OCI-LY3 (cell line): Measurements from ENCODE around the gene TENM4.

Experiments
- H2AFZ ChIP-seq: fragments of 200-600, 300-600 bp; shearing (Covaris generic); 2 replicates; pipeline ENCODE4 v1.6.0; 2014; ENCODE audit warnings: antibody characterized with exemption, low read depth, low read length
- H3K27ac ChIP-seq: fragments of 200-600, 300-600 bp; sonication (generic); 2 replicates; pipeline ENCODE4 v1.5.1; 2014; ENCODE audit warnings: mild to moderate bottlenecking, low read length, moderate library complexity, mixed read lengths
- H3K27me3 ChIP-seq: fragments of 200-600, 300-600 bp; sonication (generic); 2 replicates; pipeline ENCODE4 v1.6.1; 2014; ENCODE audit warnings: low read depth, low read length, mixed read lengths
- H3K36me3 ChIP-seq: fragments of 200-600, 300-600 bp; sonication (generic); replicated peaks from 2 replicates; pipeline ENCODE3; 2014; ENCODE audit warnings: low read depth, low read length, mixed read lengths
- H3K4me1 ChIP-seq: fragments of 300-600, 200-600 bp; sonication (generic); 2 replicates; pipeline ENCODE4 v1.6.1; 2014; ENCODE audit warnings: low read length, mixed read lengths
- H3K4me2 ChIP-seq: fragments of 200-600, 300-600 bp; sonication (generic); 2 replicates; pipeline ENCODE4 v1.6.1; 2014; ENCODE audit warnings: low read length, mixed read lengths
- H3K4me3 ChIP-seq: fragments of 300-600, 200-600 bp; sonication (generic); 2 replicates; pipeline ENCODE4 v1.5.1; 2014; ENCODE audit warnings: antibody characterized with exemption, mild to moderate bottlenecking, low read length, moderate library complexity
- H3K79me2 ChIP-seq: fragments of 300-600, 200-600 bp; shearing (Covaris generic); 2 replicates; pipeline ENCODE4 v1.6.1; 2014; ENCODE audit warnings: mild to moderate bottlenecking, low read length, mixed read lengths
- H3K9ac ChIP-seq: fragments of 300-600, 200-600 bp; shearing (Covaris generic); 2 replicates; pipeline ENCODE4 v1.6.0; 2014; ENCODE audit warnings: mild to moderate bottlenecking, low read length, moderate library complexity
- H3K9me3 ChIP-seq: fragments of 200-600, 300-600 bp; shearing (Covaris generic); 2 replicates; pipeline ENCODE4 v1.6.1; 2014; ENCODE audit warnings: low read length, mixed read lengths; ENCODE audit not compliant: insufficient read depth
- H4K20me1 ChIP-seq: fragments of 200-600, 300-600 bp; sonication (generic); 2 replicates; pipeline ENCODE4 v1.6.1; 2016; ENCODE audit warnings: low read length, mixed read lengths; ENCODE audit not compliant: insufficient read depth
- CTCF ChIP-seq: fragments of 200-600, 300-600 bp; sonication (generic); IDR thresholded peaks from 2 replicates; pipeline ENCODE4 v1.5.1; 2014; ENCODE audit warnings: antibody characterized with exemption, low read length, low read depth
- EZH2phosphoT487 ChIP-seq: fragments of 200-600 bp; shearing (Covaris generic); IDR thresholded peaks from 2 replicates; pipeline ENCODE4 v1.6.1; 2018; ENCODE audit warnings: antibody characterized with exemption, mixed run types, low read depth

Gene TENM4

GRCh38 chr11:79033833-79034232, 407.0 kb downstream of the TENM4 start:
- no peak overlapping the region for H3K9ac ChIP-seq
- H3K4me2 ChIP-seq = no peak overlapping the region
- no peaks in the 10 kb centered on the region for H3K79me2 ChIP-seq
- no peaks in the 10 kb centered on the region for H3K4me1 ChIP-seq
- peaks cover 7% of the 10 kb centered on the region; the same call in 1 of the 2 replicates for H4K20me1 ChIP-seq
- no peak overlapping the region for H3K27ac ChIP-seq
- no peak overlapping the region for H2AFZ ChIP-seq
- H3K36me3 ChIP-seq = no peaks in the 10 kb centered on the region
- TF ChIP-seq EZH2phosphoT487 (no peak), CTCF (no peak)
- H3K27me3 ChIP-seq = peaks cover 4% of the 10 kb centered on the region; the same call in 1 of the 2 replicates
- no peaks in the 10 kb centered on the region for H3K9me3 ChIP-seq
- no peak overlapping the region for H3K4me3 ChIP-seq

GRCh38 chr11:79030448-79030847, 410.4 kb downstream of the TENM4 start:
- Histone ChIP-seq H3K79me2 (no peaks in the 10 kb centered on the region), H3K4me2 (no peak overlapping the region), H3K27me3 (peaks cover 18% of the 10 kb centered on the region), H3K9me3 (no peaks in the 10 kb centered on the region), H3K36me3 (no peaks in the 10 kb centered on the region), H3K9ac (no peak overlapping the region), H3K27ac (no peak overlapping the region), H4K20me1 (peaks cover 41% of the 10 kb centered on the region), H2AFZ (no peak overlapping the region), H3K4me3 (no peak overlapping the region), H3K4me1 (peaks cover 10% of the 10 kb centered on the region)
- no peak for TF ChIP-seq EZH2phosphoT487
- no peak for TF ChIP-seq CTCF

GRCh38 chr11:79028225-79028624, 412.6 kb downstream of the TENM4 start:
- no peak overlapping the region for H3K9ac ChIP-seq
- no peaks in the 10 kb centered on the region for H3K36me3 ChIP-seq
- H3K4me3 ChIP-seq = no peak overlapping the region
- TF ChIP-seq EZH2phosphoT487 = no peak
- TF ChIP-seq CTCF = no peak
- peaks cover 42% of the 10 kb centered on the region for H4K20me1 ChIP-seq
- no peak overlapping the region for H3K27ac ChIP-seq
- H3K27me3 ChIP-seq = peaks cover 18% of the 10 kb centered on the region
- H3K4me1 ChIP-seq = peaks cover 10% of the 10 kb centered on the region
- H3K4me2 ChIP-seq = no peak overlapping the region
- H3K79me2 ChIP-seq = no peaks in the 10 kb centered on the region
- H2AFZ ChIP-seq = no peak overlapping the region
- H3K9me3 ChIP-seq = no peaks in the 10 kb centered on the region

GRCh38 chr11:79026803-79027445, 413.9 kb downstream of the TENM4 start:
- TF ChIP-seq CTCF (no peak), EZH2phosphoT487 (no peak)
- H3K27me3 ChIP-seq = peaks cover 18% of the 10 kb centered on the region
- H4K20me1 ChIP-seq = peaks cover 42% of the 10 kb centered on the region
- H3K9ac ChIP-seq = no peak overlapping the region
- H3K9me3 ChIP-seq = no peaks in the 10 kb centered on the region
- no peaks in the 10 kb centered on the region for H3K79me2 ChIP-seq
- H3K27ac ChIP-seq = no peak overlapping the region
- H3K4me2 ChIP-seq = no peak overlapping the region
- no peak overlapping the region for H3K4me3 ChIP-seq
- H3K36me3 ChIP-seq = no peaks in the 10 kb centered on the region
- peaks cover 10% of the 10 kb centered on the region for H3K4me1 ChIP-seq
- H2AFZ ChIP-seq = no peak overlapping the region
